IMR-90 (cell line): ENCODE measurements around the gene CDS2. TPM values are rescaled to one million over a fixed set of nuclear protein-coding genes. Genes with fewer than 3 reads are reported as not detected.

Experiments
- ATAC-seq: fragments of 200-7000 bp; cut with Tn5 transposase; 2 replicates; pipeline ENCODE4 v1.9.1; 2020; ENCODE audit warnings: low read depth, mild to moderate bottlenecking, moderate library complexity
- BruUV-seq: library from RNA; stranded (reverse); fragments of 400-500 nt; replicated peaks from 2 replicates; lab custom pipeline; 2021; lab: Mats Ljungman, UMichigan
- CTCF ChIA-PET: fragments of 300-600 bp; formaldehyde crosslinking; extraction: SDS; loops from one replicate; lab custom pipeline; 2021; ENCODE audit warnings: antibody characterized with exemption; lab: Yijun Ruan, JAX
- POLR2A ChIA-PET: fragments of 300-600 bp; sonication (Branson Sonifier 250); formaldehyde crosslinking; loops from one replicate; lab custom pipeline; 2022; ENCODE audit warnings: antibody characterized with exemption; ENCODE audit not compliant: unreplicated experiment; lab: Charles Lee
- DNase-seq: peaks from one replicate; pipeline ENCODE4 v3.0.0; 2013
- H2AFZ ChIP-seq: replicated peaks from 2 replicates; pipeline ENCODE3; 2013; ENCODE audit warnings: low read length, mild to moderate bottlenecking; ENCODE audit not compliant: poor library complexity
- H2AK5ac ChIP-seq: 2 replicates; pipeline ENCODE4 v1.6.1; 2013; ENCODE audit warnings: low read depth, low read length, inconsistent platforms
- H2AK9ac ChIP-seq: replicated peaks from 2 replicates; pipeline ENCODE3; 2013; ENCODE audit warnings: mild to moderate bottlenecking, low read depth, low read length, moderate library complexity; ENCODE audit not compliant: poor library complexity
- H2BK120ac ChIP-seq: 2 replicates; pipeline ENCODE4 v1.6.1; 2013; ENCODE audit warnings: low read depth, low read length, inconsistent platforms
- H2BK15ac ChIP-seq: 3 replicates; pipeline ENCODE4 v1.6.1; 2013; ENCODE audit warnings: low read depth, low read length, inconsistent platforms
- H2BK20ac ChIP-seq: 2 replicates; pipeline ENCODE4 v1.6.1; 2013; ENCODE audit warnings: low read depth, mild to moderate bottlenecking, inconsistent platforms, low read length, moderate library complexity
- H2BK5ac ChIP-seq: 2 replicates; pipeline ENCODE4 v1.6.1; 2013; ENCODE audit warnings: mild to moderate bottlenecking, low read depth, low read length, inconsistent platforms; ENCODE audit not compliant: poor library complexity, severe bottlenecking
- H3K14ac ChIP-seq: replicated peaks from 2 replicates; pipeline ENCODE4 v1.6.1; 2013; ENCODE audit warnings: low read depth, low read length, inconsistent platforms
- H3K18ac ChIP-seq: 2 replicates; pipeline ENCODE4 v1.6.1; 2013; ENCODE audit warnings: low read depth, low read length, control low read depth
- H3K23ac ChIP-seq: 2 replicates; pipeline ENCODE4 v1.6.1; 2013; ENCODE audit warnings: low read depth, low read length, inconsistent platforms
- H3K27ac ChIP-seq: 2 replicates; pipeline ENCODE4 v1.5.1; 2013; ENCODE audit warnings: mild to moderate bottlenecking, control low read depth, low read length; ENCODE audit not compliant: insufficient read depth
- H3K27me3 ChIP-seq: 2 replicates; pipeline ENCODE4 v1.6.1; 2013; ENCODE audit warnings: low read length; ENCODE audit not compliant: control insufficient read depth, insufficient read depth
- H3K36me3 ChIP-seq: 2 replicates; pipeline ENCODE4 v1.6.1; 2013; ENCODE audit warnings: low read length, mixed read lengths; ENCODE audit not compliant: control insufficient read depth, insufficient read depth
- H3K4ac ChIP-seq: 2 replicates; pipeline ENCODE4 v1.6.1; 2013; ENCODE audit warnings: low read depth, low read length, inconsistent platforms
- H3K4me1 ChIP-seq: 2 replicates; pipeline ENCODE4 v1.6.1; 2013; ENCODE audit warnings: low read length, mixed read lengths; ENCODE audit not compliant: control insufficient read depth, insufficient read depth
- H3K4me2 ChIP-seq: 2 replicates; pipeline ENCODE4 v1.6.1; 2013; ENCODE audit warnings: low read depth, mild to moderate bottlenecking, control low read depth, low read length, moderate library complexity
- H3K4me3 ChIP-seq: 2 replicates; pipeline ENCODE4 v1.5.1; 2013; ENCODE audit warnings: low read depth, mild to moderate bottlenecking, control low read depth, low read length, moderate library complexity; ENCODE audit not compliant: insufficient read depth
- H3K56ac ChIP-seq: 2 replicates; pipeline ENCODE4 v1.6.1; 2013; ENCODE audit warnings: low read length, inconsistent platforms; ENCODE audit not compliant: insufficient read depth; ENCODE audit errors: extremely low read depth
- H3K79me1 ChIP-seq, 2 experiments: 2 replicates each; pipeline ENCODE4 v1.6.1; 2013; ENCODE audit warnings: low read length in 2 of 2, inconsistent platforms in 1 of 2, low read depth in 1 of 2
- H3K9ac ChIP-seq: 2 replicates; pipeline ENCODE4 v1.6.1; 2013; ENCODE audit warnings: low read depth, low read length, control low read depth
- H3K9me1 ChIP-seq: 2 replicates; pipeline ENCODE4 v1.6.1; 2013; ENCODE audit warnings: low read length, inconsistent platforms; ENCODE audit not compliant: insufficient read depth
- H3K9me3 ChIP-seq: 2 replicates; pipeline ENCODE4 v1.6.1; 2013; ENCODE audit warnings: low read length; ENCODE audit not compliant: control insufficient read depth, insufficient read depth
- H4K20me1 ChIP-seq: 2 replicates; pipeline ENCODE4 v1.6.1; 2013; ENCODE audit warnings: low read length, inconsistent platforms; ENCODE audit not compliant: insufficient read depth
- H4K5ac ChIP-seq: 2 replicates; pipeline ENCODE4 v1.6.1; 2013; ENCODE audit warnings: mild to moderate bottlenecking, low read depth, low read length, control low read depth
- H4K8ac ChIP-seq, 2 experiments: 2 replicates each; pipeline ENCODE4 v1.6.1; 2013; ENCODE audit warnings: low read depth in 2 of 2, low read length in 2 of 2, control low read depth in 1 of 2, inconsistent platforms in 1 of 2
- H4K91ac ChIP-seq: 2 replicates; pipeline ENCODE4 v1.6.1; 2013; ENCODE audit warnings: low read depth, low read length, inconsistent platforms; ENCODE audit not compliant: insufficient read depth
- BHLHE40 ChIP-seq: fragments of 150-350 bp; IDR thresholded peaks from 2 replicates; pipeline ENCODE4 v1.6.1; 2016; ENCODE audit warnings: mild to moderate bottlenecking, low read depth, low read length
- CEBPB ChIP-seq: IDR thresholded peaks from 2 replicates; pipeline ENCODE4 v1.6.1; 2012; ENCODE audit warnings: low read depth, low read length, improper control_type of control experiment
- CHD1 ChIP-seq: IDR thresholded peaks from 2 replicates; pipeline ENCODE4 v1.6.1; 2012; ENCODE audit warnings: low read depth, low read length, improper control_type of control experiment
- ELK1 ChIP-seq: fragments of 150-350 bp; IDR thresholded peaks from 2 replicates; pipeline ENCODE4 v1.6.1; 2016; ENCODE audit warnings: low read depth, mild to moderate bottlenecking, low read length, moderate library complexity, borderline replicate concordance
- FOS ChIP-seq: fragments of 150-350 bp; IDR thresholded peaks from 2 replicates; pipeline ENCODE4 v1.6.1; 2016; ENCODE audit warnings: low read depth, low read length
- MAFK ChIP-seq: IDR thresholded peaks from 2 replicates; pipeline ENCODE4 v1.6.1; 2012; ENCODE audit warnings: low read depth, low read length, improper control_type of control experiment
- MAZ ChIP-seq: IDR thresholded peaks from 2 replicates; pipeline ENCODE4 v1.6.1; 2012; ENCODE audit warnings: low read depth, mild to moderate bottlenecking, low read length, improper control_type of control experiment, moderate library complexity, borderline replicate concordance
- MXI1 ChIP-seq: IDR thresholded peaks from 2 replicates; pipeline ENCODE4 v1.6.1; 2012; ENCODE audit warnings: low read depth, mild to moderate bottlenecking, low read length, moderate library complexity, borderline replicate concordance
- NFE2L2 ChIP-seq: fragments of 150-350 bp; IDR thresholded peaks from 2 replicates; pipeline ENCODE4 v1.6.1; 2016; ENCODE audit warnings: low read depth, mild to moderate bottlenecking, low read length
- POLR2A ChIP-seq: IDR thresholded peaks from 2 replicates; pipeline ENCODE4 v1.6.1; 2012; ENCODE audit warnings: mild to moderate bottlenecking, low read depth, low read length
- RAD21 ChIP-seq: IDR thresholded peaks from 2 replicates; pipeline ENCODE4 v1.6.1; 2012; ENCODE audit warnings: low read length, improper control_type of control experiment
- RCOR1 ChIP-seq: IDR thresholded peaks from 2 replicates; pipeline ENCODE4 v1.6.1; 2012; ENCODE audit warnings: mild to moderate bottlenecking, low read length, improper control_type of control experiment; ENCODE audit not compliant: insufficient replicate concordance
- RFX5 ChIP-seq: IDR thresholded peaks from 2 replicates; pipeline ENCODE4 v1.8.0; 2012; ENCODE audit warnings: low read depth, mild to moderate bottlenecking, low read length, moderate library complexity
- SMC3 ChIP-seq: fragments of 150-350 bp; IDR thresholded peaks from 2 replicates; pipeline ENCODE4 v1.6.1; 2016; ENCODE audit warnings: low read depth, mild to moderate bottlenecking, antibody characterized with exemption, low read length, moderate library complexity
- WGBS, 2 experiments: methylation state at CpG; one replicate each; pipeline versions ENCODE4 v1.1.5 to v1.1.7; 2013; ENCODE audit warnings: missing lambda C conversion rate in 2 of 2; ENCODE audit not compliant: insufficient read length in 1 of 2; ENCODE audit errors: extremely low coverage in 2 of 2; 5-methylcytosine and 5-hydroxymethylcytosine counted together
- dilution Hi-C: fragments of 300-500 bp; cut with HindIII; formaldehyde crosslinking; loops from one replicate; pipeline ENCODE4 v1.14.3; 2018; ENCODE audit warnings: low sequenced_read_pairs; ENCODE audit not compliant: unreplicated experiment
- in situ Hi-C: fragments of 300-500 bp; cut with MboI; formaldehyde crosslinking; loops from 3 replicates; pipeline ENCODE4 v1.14.3; 2019; ENCODE audit warnings: low sequenced_read_pairs, inconsistent platforms, mixed read lengths
- intact Hi-C: fragments of 100-400 bp; cut with micrococcal nuclease; formaldehyde crosslinking; loops from 2 replicates; pipeline ENCODE4 v1.10.0; 2022
- polyA plus RNA-seq, 3 experiments: library from polyadenylated mRNA; depleted of rRNA; stranded (reverse); fragments of >200 nt; gene quantifications; 2 replicates each; pipeline ENCODE4 v1.2.3, GENCODE V29; 2012; ENCODE audit warnings: low replicate concordance in 1 of 3
- total RNA-seq: library from RNA; depleted of rRNA; stranded (reverse); fragments of >200 nt; gene quantifications from 2 replicates; pipeline ENCODE4 v1.2.3, GENCODE V29; 2012
- TF ChIP-seq, protein P1 (sequence below): fragments of 150-350 bp; IDR thresholded peaks from 2 replicates; pipeline ENCODE4 v1.6.1; 2017; ENCODE audit warnings: mild to moderate bottlenecking, antibody characterized with exemption, low read length, low read depth
- TF ChIP-seq, protein P2 (sequence below): conservative IDR thresholded peaks from 2 replicates; pipeline ENCODE4 v1.5.1; 2012; ENCODE audit warnings: mild to moderate bottlenecking, low read depth, low read length, improper control_type of control experiment

CDS2 gene
- total and polyA plus RNA-seq, 2 of the 4 experiments (the other 2 are of a cell fraction) = 17.0 to 47.1 TPM

GRCh38 chr20:5190444-5190843 lies 63.6 kb downstream of the CDS2 start:
- Histone ChIP-seq H2BK120ac (no peak overlapping the region), H4K8ac (no peak overlapping the region), H4K20me1 (0 out of 2 replicates have a peak, but pooled peaks cover 4% of the 10 kb centered on the region), H3K36me3 (peaks cover 35% of the 10 kb centered on the region), H3K4me3 (no peak overlapping the region), H2BK5ac (no peak overlapping the region), H3K79me1 (peaks cover 0 to 23% of the 10 kb centered on the region in 2 experiments; a peak in 2 of 4 replicates), H3K9ac (no peak overlapping the region), H2AK5ac (no peak overlapping the region), H2AFZ (no peak overlapping the region), H3K4ac (no peak overlapping the region), H3K9me3 (no peaks in the 10 kb centered on the region), H2BK20ac (no peak overlapping the region), H3K9me1 (peaks cover 5% of the 10 kb centered on the region), H3K23ac (no peak overlapping the region), H3K14ac (no peak overlapping the region), H4K5ac (no peak overlapping the region), H3K4me2 (no peak overlapping the region), H3K56ac (no peak overlapping the region), H4K91ac (no peak overlapping the region), H2BK15ac (no peak overlapping the region), H3K27me3 (no peaks in the 10 kb centered on the region), H3K27ac (no peak overlapping the region), H3K4me1 (peaks cover 6% of the 10 kb centered on the region), H2AK9ac (no peak overlapping the region), H3K18ac (no peak overlapping the region)
- in situ Hi-C loops (no loop called here), intact Hi-C loops (loop anchor here (5.0 kb wide), 1 partner anchor 583 kb away; no protein-coding TSS in a partner anchor), dilution Hi-C loops (no loop called here)
- POLR2A ChIA-PET = no interaction called here
- CTCF ChIA-PET = interaction anchor here (1.3 kb wide), 1 partner anchor 64 kb away, joined by 7 read pairs; the partner anchor contains the start of gene CDS2
- TSS peak; percentile 13 for BruUV-seq
- no CpG with 5 or more reads among the region's 3 CpGs for WGBS, 2 experiments
- DNase-seq = no peak
- TF ChIP-seq RFX5 (no peak), CEBPB (no peak), MAZ (no peak), MAFK (no peak), RAD21 (no peak), POLR2A (no peak), ELK1 (no peak), FOS (no peak), NFE2L2 (no peak), BHLHE40 (no peak), CHD1 (no peak), MXI1 (no peak), SMC3 (no peak), RCOR1 (no peak)
- TF ChIP-seq, protein P1, sequence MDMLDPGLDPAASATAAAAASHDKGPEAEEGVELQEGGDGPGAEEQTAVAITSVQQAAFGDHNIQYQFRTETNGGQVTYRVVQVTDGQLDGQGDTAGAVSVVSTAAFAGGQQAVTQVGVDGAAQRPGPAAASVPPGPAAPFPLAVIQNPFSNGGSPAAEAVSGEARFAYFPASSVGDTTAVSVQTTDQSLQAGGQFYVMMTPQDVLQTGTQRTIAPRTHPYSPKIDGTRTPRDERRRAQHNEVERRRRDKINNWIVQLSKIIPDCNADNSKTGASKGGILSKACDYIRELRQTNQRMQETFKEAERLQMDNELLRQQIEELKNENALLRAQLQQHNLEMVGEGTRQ = no peak
- TF ChIP-seq, protein P2, sequence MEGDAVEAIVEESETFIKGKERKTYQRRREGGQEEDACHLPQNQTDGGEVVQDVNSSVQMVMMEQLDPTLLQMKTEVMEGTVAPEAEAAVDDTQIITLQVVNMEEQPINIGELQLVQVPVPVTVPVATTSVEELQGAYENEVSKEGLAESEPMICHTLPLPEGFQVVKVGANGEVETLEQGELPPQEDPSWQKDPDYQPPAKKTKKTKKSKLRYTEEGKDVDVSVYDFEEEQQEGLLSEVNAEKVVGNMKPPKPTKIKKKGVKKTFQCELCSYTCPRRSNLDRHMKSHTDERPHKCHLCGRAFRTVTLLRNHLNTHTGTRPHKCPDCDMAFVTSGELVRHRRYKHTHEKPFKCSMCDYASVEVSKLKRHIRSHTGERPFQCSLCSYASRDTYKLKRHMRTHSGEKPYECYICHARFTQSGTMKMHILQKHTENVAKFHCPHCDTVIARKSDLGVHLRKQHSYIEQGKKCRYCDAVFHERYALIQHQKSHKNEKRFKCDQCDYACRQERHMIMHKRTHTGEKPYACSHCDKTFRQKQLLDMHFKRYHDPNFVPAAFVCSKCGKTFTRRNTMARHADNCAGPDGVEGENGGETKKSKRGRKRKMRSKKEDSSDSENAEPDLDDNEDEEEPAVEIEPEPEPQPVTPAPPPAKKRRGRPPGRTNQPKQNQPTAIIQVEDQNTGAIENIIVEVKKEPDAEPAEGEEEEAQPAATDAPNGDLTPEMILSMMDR = no peak
- ATAC-seq = no peak
